Activated CD8-positive, alpha-beta T cell treated with anti-CD3 and anti-CD28 coated beads for 36 hours (primary cell): ENCODE data around the gene TM9SF4. TPM values are rescaled to one million over a fixed set of nuclear protein-coding genes. Genes with fewer than 3 reads are reported as not detected.

Experiments
- ATAC-seq: fragments of 200-7000 bp; cut with Tn5 transposase; one replicate; pipeline ENCODE4 v1.10.0; 2021; ENCODE audit warnings: mild to moderate bottlenecking, moderate library complexity
- CTCF ChIA-PET: fragments of 350-600 bp; sonication (Branson Sonifier 250); formaldehyde crosslinking; loops from one replicate; lab custom pipeline; 2021; ENCODE audit warnings: antibody characterized with exemption; lab: Charles Lee
- POLR2A ChIA-PET: fragments of 350-600 bp; sonication (Branson Sonifier 250); formaldehyde crosslinking; loops from one replicate; lab custom pipeline; 2021; ENCODE audit warnings: antibody characterized with exemption; lab: Charles Lee
- DNase-seq: peaks from one replicate; pipeline ENCODE4 v3.0.0-alpha.2; 2020
- H3K27ac Mint-ChIP-seq: one replicate; pipeline ENCODE4 v1.8.0; 2021; ENCODE audit warnings: mild to moderate bottlenecking, mixed read lengths
- H3K27me3 Mint-ChIP-seq: one replicate; pipeline ENCODE4 v1.8.0; 2021; ENCODE audit warnings: mixed read lengths
- H3K36me3 Mint-ChIP-seq: one replicate; pipeline ENCODE4 v1.8.0; 2021; ENCODE audit warnings: low read depth, mixed read lengths
- H3K4me1 Mint-ChIP-seq: one replicate; pipeline ENCODE4 v1.8.0; 2021; ENCODE audit warnings: low read depth, mixed read lengths
- H3K4me3 Mint-ChIP-seq: one replicate; pipeline ENCODE4 v1.8.0; 2021; ENCODE audit warnings: mild to moderate bottlenecking, moderate library complexity, mixed read lengths
- H3K9me3 Mint-ChIP-seq: one replicate; pipeline ENCODE4 v1.8.0; 2021; ENCODE audit warnings: mixed read lengths
- intact Hi-C: fragments of 100-400 bp; cut with micrococcal nuclease; formaldehyde crosslinking; loops from one replicate; pipeline ENCODE4 v1.10.0; 2022
- total RNA-seq, 2 experiments: library from RNA; stranded (reverse); gene quantifications; one replicate each; pipeline ENCODE4 v1.2.3, GENCODE V29; 2021
- TF ChIP-seq, protein P1 (sequence below): fragments of 200-600 bp; IDR thresholded peaks from one replicate; pipeline ENCODE4 v1.8.0; 2022; ENCODE audit warnings: antibody characterized with exemption, mild to moderate bottlenecking

Gene TM9SF4, protein sequence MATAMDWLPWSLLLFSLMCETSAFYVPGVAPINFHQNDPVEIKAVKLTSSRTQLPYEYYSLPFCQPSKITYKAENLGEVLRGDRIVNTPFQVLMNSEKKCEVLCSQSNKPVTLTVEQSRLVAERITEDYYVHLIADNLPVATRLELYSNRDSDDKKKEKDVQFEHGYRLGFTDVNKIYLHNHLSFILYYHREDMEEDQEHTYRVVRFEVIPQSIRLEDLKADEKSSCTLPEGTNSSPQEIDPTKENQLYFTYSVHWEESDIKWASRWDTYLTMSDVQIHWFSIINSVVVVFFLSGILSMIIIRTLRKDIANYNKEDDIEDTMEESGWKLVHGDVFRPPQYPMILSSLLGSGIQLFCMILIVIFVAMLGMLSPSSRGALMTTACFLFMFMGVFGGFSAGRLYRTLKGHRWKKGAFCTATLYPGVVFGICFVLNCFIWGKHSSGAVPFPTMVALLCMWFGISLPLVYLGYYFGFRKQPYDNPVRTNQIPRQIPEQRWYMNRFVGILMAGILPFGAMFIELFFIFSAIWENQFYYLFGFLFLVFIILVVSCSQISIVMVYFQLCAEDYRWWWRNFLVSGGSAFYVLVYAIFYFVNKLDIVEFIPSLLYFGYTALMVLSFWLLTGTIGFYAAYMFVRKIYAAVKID
- 10 to 100 TPM; 36.5 to 39.5 TPM for total RNA-seq

DNA sequence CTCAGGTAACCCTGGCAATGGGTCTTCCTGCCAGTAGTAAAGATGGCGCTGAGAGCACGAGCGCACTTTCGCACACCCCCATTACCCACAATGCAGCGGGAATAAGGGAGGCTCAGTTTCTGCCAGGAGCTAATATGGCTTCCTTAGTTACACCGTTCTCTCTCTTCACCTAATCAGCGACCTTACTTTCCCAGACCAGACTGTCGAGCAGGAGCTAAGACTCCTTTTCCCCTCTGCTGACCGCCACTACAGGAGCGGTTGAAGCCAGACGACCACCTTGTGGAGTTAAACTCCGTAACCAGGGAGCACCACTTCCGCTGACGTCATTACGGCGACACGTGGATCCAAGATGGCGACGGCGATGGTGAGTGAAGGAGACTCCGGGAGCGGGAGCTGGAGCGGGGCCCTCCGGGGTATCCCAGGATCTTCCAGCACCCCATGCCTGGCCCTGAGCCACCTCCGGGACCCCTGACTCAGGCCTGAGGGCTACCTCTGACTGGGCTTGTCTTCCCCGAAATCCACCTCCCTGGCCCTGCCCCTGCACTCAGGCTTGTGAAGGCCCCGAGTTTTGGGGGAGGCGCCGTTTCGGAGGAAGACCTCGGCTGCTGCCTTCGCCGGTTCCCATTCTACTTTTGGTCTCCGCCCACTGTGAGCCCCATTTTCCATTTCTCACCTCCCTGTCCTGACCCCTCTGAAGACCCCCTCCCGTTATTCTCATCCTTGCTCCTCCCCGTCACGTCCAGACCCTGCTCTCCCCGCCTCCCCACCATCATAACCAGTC lies at the start of gene TM9SF4:
Gene TM9SF4, plus strand, starts transcription at position 323 of the 781 bp plus-strand sequence. Its CDS starts 27 bp downstream, at position 350.
- H3K9me3 Mint-ChIP-seq: no peaks in the 10 kb centered on the region
- peak; percentile 86 for ATAC-seq
- H3K36me3 Mint-ChIP-seq: peaks cover 13% of the 10 kb centered on the region
- peaks cover 38% of the 10 kb centered on the region for H3K4me1 Mint-ChIP-seq
- H3K4me3 Mint-ChIP-seq: peak within 1 kb of the TSS; percentile 99
- intact Hi-C loops: no loop called here
- TF ChIP-seq, protein P1, sequence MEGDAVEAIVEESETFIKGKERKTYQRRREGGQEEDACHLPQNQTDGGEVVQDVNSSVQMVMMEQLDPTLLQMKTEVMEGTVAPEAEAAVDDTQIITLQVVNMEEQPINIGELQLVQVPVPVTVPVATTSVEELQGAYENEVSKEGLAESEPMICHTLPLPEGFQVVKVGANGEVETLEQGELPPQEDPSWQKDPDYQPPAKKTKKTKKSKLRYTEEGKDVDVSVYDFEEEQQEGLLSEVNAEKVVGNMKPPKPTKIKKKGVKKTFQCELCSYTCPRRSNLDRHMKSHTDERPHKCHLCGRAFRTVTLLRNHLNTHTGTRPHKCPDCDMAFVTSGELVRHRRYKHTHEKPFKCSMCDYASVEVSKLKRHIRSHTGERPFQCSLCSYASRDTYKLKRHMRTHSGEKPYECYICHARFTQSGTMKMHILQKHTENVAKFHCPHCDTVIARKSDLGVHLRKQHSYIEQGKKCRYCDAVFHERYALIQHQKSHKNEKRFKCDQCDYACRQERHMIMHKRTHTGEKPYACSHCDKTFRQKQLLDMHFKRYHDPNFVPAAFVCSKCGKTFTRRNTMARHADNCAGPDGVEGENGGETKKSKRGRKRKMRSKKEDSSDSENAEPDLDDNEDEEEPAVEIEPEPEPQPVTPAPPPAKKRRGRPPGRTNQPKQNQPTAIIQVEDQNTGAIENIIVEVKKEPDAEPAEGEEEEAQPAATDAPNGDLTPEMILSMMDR: no peak
- peak; percentile 94 for DNase-seq
- H3K27me3 Mint-ChIP-seq: no peaks in the 10 kb centered on the region
- H3K27ac Mint-ChIP-seq: peak within 1 kb of the TSS; percentile 100
- CTCF ChIA-PET: interaction anchor here (1.0 to 2.2 kb wide), 4 partner anchors 17 to 257 kb away, joined by 5 to 7 read pairs (median 6); no protein-coding TSS in a partner anchor
- POLR2A ChIA-PET: interaction anchor here (0.7 to 1.4 kb wide), 4 partner anchors 28 to 199 kb away, joined by 3 to 4 read pairs (median 4); no protein-coding TSS in a partner anchor

DNA sequence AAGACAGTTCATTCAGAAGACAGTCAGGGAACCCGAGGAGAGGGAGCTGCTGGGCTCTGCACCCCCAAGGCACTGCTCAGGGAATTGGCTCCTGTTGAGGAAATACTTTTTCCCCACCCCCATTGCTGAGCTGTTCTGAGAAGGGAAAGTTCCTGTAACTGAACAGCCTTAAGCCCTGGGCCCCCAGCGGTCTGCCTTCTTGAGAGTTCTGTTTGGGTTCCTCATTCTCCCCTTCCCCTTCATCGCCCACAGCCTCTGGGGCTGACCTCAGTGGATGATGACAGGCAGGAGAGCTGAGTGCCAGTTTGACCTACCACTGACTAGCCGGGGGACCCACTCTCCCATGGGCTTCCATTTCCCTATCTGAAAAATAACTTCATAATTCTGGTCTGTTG lies 46.7 kb upstream of the TM9SF4 start:
- DNase-seq (peak; percentile 7), ATAC-seq (no peak)
- Mint-ChIP-seq H3K27me3 (peaks cover 30% of the 10 kb centered on the region), H3K4me3 (no peak overlapping the region), H3K9me3 (no peaks in the 10 kb centered on the region), H3K27ac (no peak overlapping the region), H3K36me3 (no peaks in the 10 kb centered on the region), H3K4me1 (peaks cover 2% of the 10 kb centered on the region)
- TF ChIP-seq, protein P1: no peak
- ChIA-PET CTCF (interaction anchor here (1.3 to 1.4 kb wide), 2 partner anchors 31 to 32 kb away, joined by 5 read pairs; no protein-coding TSS in a partner anchor), POLR2A (no interaction called here)
- intact Hi-C loops: no loop called here

DNA sequence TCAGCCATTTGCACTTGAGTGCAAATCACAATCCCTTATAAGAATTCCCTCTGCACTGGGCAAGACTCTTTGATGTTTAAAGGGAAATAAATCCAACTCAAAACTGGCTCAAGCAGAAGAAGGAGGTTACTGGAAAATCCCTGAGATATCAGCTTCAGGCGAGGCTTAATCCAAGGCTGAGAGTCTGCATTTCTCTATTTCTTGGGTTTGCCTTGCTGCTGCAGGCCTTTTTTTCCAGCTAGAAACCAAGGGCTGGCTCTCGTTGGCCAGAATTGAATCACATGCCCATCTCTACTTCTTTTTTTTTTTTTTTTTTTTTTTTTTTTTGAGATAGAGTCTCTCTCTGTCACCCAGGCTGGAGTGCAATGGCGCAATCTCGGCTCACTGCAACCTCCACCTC lies 45.8 kb upstream of the TM9SF4 start:
- TF ChIP-seq, protein P1: no peak
- Mint-ChIP-seq H3K4me1 (peaks cover 2% of the 10 kb centered on the region), H3K36me3 (no peaks in the 10 kb centered on the region), H3K27me3 (peaks cover 25% of the 10 kb centered on the region), H3K9me3 (no peaks in the 10 kb centered on the region), H3K4me3 (no peak overlapping the region), H3K27ac (no peak overlapping the region)
- CTCF ChIA-PET: interaction anchor here (0.8 to 1.7 kb wide), 3 partner anchors 33 to 217 kb away, joined by 3 to 5 read pairs (median 4); no protein-coding TSS in a partner anchor
- POLR2A ChIA-PET: no interaction called here
- intact Hi-C loops: no loop called here
- no peak for DNase-seq
- no peak for ATAC-seq

DNA sequence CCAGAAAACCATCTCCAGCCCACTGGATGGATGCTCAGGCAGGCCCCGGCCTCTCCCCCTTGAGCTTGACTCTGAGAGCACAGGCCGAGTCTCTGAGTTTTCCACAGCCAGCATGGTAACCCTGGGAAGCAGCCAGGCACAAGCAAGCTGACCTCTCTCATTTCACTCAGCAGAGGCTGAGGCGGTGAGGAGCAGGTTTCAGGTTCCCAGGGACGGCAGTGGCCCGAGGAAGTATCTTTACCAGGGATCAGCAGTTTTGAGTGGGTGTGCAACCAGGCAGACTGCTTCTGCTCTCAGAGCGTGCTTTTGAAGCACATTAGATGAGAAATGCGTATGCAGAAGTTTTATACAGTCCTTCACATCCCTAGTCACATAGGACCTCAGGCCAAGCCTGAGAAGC lies 44.8 kb upstream of the TM9SF4 start:
- H3K9me3 Mint-ChIP-seq: no peaks in the 10 kb centered on the region
- TF ChIP-seq, protein P1: no peak
- no peak overlapping the region for H3K27ac Mint-ChIP-seq
- H3K36me3 Mint-ChIP-seq: no peaks in the 10 kb centered on the region
- no peak overlapping the region for H3K4me3 Mint-ChIP-seq
- POLR2A ChIA-PET: no interaction called here
- intact Hi-C loops: no loop called here
- peaks cover 18% of the 10 kb centered on the region for H3K27me3 Mint-ChIP-seq
- H3K4me1 Mint-ChIP-seq: peaks cover 2% of the 10 kb centered on the region
- DNase-seq (no peak), ATAC-seq (no peak)
- CTCF ChIA-PET: interaction anchor here (1.6 to 1.7 kb wide), 2 partner anchors 27 to 218 kb away, joined by 4 read pairs; no protein-coding TSS in a partner anchor
